H1 (cell line): ENCODE measurements around the gene RASSF5. TPM values are rescaled to one million over a fixed set of nuclear protein-coding genes. Genes with fewer than 3 reads are reported as not detected.

Experiments used
- CTCF ChIA-PET: fragments of 300-600 bp; sonication (Branson Sonifier 250); formaldehyde crosslinking; loops from one replicate; lab custom pipeline; 2021; ENCODE audit not compliant: partially characterized antibody; lab: Charles Lee
- POLR2A ChIA-PET: fragments of 300-600 bp; sonication (Branson Sonifier 250); formaldehyde crosslinking; loops from one replicate; lab custom pipeline; 2021; ENCODE audit warnings: inconsistent platforms; ENCODE audit not compliant: partially characterized antibody; lab: Charles Lee
- DNase-seq, 2 experiments: peaks; one replicate each; pipeline versions ENCODE4 v3.0.0 to v3.0.0-alpha.2; 2010 to 2022; ENCODE audit warnings: low spot score in 2 of 2, low read depth in 1 of 2, mixed read lengths in 1 of 2
- FAIRE-seq: peaks from 2 replicates; lab custom pipeline; 2011; peaks lifted over from hg19 to GRCh38; lab: Jason Lieb, UNC
- H2AFZ ChIP-seq: 2 replicates; pipeline ENCODE4 v1.8.1; 2012; ENCODE audit warnings: low read length, inconsistent platforms
- H2AK5ac ChIP-seq: 2 replicates; pipeline ENCODE4 v1.6.1; 2013; ENCODE audit warnings: low read depth, low read length
- H2BK120ac ChIP-seq: replicated peaks from 2 replicates; pipeline ENCODE3; 2013; ENCODE audit warnings: low read depth, low read length, inconsistent platforms
- H2BK12ac ChIP-seq: 2 replicates; pipeline ENCODE4 v1.6.1; 2013; ENCODE audit warnings: low read depth, low read length
- H2BK15ac ChIP-seq: 2 replicates; pipeline ENCODE4 v1.6.1; 2013; ENCODE audit warnings: low read length
- H2BK20ac ChIP-seq: 2 replicates; pipeline ENCODE4 v1.6.1; 2013; ENCODE audit warnings: low read length
- H2BK5ac ChIP-seq: 2 replicates; pipeline ENCODE4 v1.6.1; 2013; ENCODE audit warnings: low read depth, low read length
- H3K14ac ChIP-seq: 2 replicates; pipeline ENCODE4 v1.6.1; 2013; ENCODE audit warnings: inconsistent platforms; ENCODE audit not compliant: insufficient read length
- H3K18ac ChIP-seq: 2 replicates; pipeline ENCODE4 v1.6.1; 2013; ENCODE audit warnings: low read length; ENCODE audit errors: extremely low read depth
- H3K23ac ChIP-seq: 2 replicates; pipeline ENCODE4 v1.6.1; 2013; ENCODE audit warnings: inconsistent platforms; ENCODE audit not compliant: insufficient read length
- H3K23me2 ChIP-seq: 2 replicates; pipeline ENCODE4 v1.6.1; 2013; ENCODE audit warnings: low read depth, low read length
- H3K27ac ChIP-seq: 2 replicates; pipeline ENCODE4 v1.6.1; 2011; ENCODE audit warnings: low read depth, low read length, inconsistent platforms
- H3K27me3 ChIP-seq, 4 experiments: replicated peaks in 1 of 4; 1 replicate in 1 of 4; 2 replicates in 3 of 4; pipeline versions ENCODE4 v1.6.1 to v1.8.1; 2011 to 2013; ENCODE audit warnings: low read length in 3 of 4, mild to moderate bottlenecking in 3 of 4, inconsistent platforms in 2 of 4, mixed read lengths in 2 of 4, moderate library complexity in 1 of 4; ENCODE audit not compliant: control insufficient read depth in 3 of 4, insufficient read depth in 3 of 4; ENCODE audit errors: extremely low read depth in 1 of 4
- H3K36me3 ChIP-seq, 4 experiments: 2 replicates each; pipeline versions ENCODE4 v1.6.1 to v1.8.1; 2011 to 2013; ENCODE audit warnings: mild to moderate bottlenecking in 4 of 4, low read length in 3 of 4, moderate library complexity in 2 of 4, control low read depth in 1 of 4, inconsistent platforms in 1 of 4; ENCODE audit not compliant: insufficient read depth in 4 of 4, control insufficient read depth in 2 of 4
- H3K4ac ChIP-seq: replicated peaks from 2 replicates; pipeline ENCODE3; 2013; ENCODE audit warnings: low read length, low read depth, mixed read lengths, inconsistent platforms; ENCODE audit not compliant: insufficient read length
- H3K4me1 ChIP-seq, 4 experiments: replicated peaks in 1 of 4; 1 replicate in 1 of 4; 2 replicates in 3 of 4; pipeline versions ENCODE4 v1.6.1 to v1.8.1; 2011 to 2013; ENCODE audit warnings: low read length in 3 of 4, inconsistent platforms in 2 of 4, mixed read lengths in 1 of 4; ENCODE audit not compliant: insufficient read depth in 4 of 4, control insufficient read depth in 3 of 4
- H3K4me2 ChIP-seq, 2 experiments: 2 replicates each; pipeline versions ENCODE4 v1.6.1 to v1.8.1; 2011 to 2013; ENCODE audit warnings: low read depth in 2 of 2, low read length in 2 of 2, control low read depth in 1 of 2, inconsistent platforms in 1 of 2, mild to moderate bottlenecking in 1 of 2; ENCODE audit not compliant: insufficient read depth in 1 of 2
- H3K4me3 ChIP-seq, 4 experiments: fragments of 200-600, 300-600 bp in 1 of 4; sonication (generic), shearing (Covaris generic), sonication (Bioruptor Twin) in 1 of 4; 2 replicates each; pipeline versions ENCODE4 v1.5.1 to v1.8.1; 2011 to 2016; ENCODE audit warnings: low read length in 4 of 4, low read depth in 3 of 4, control low read depth in 2 of 4, inconsistent platforms in 2 of 4, mild to moderate bottlenecking in 2 of 4, mixed read lengths in 1 of 4, moderate library complexity in 1 of 4; ENCODE audit not compliant: insufficient read depth in 2 of 4; ENCODE audit errors: extremely low read depth in 1 of 4
- H3K56ac ChIP-seq: replicated peaks from 2 replicates; pipeline ENCODE3; 2013; ENCODE audit warnings: low read depth, mild to moderate bottlenecking, mixed read lengths, low read length, inconsistent platforms; ENCODE audit not compliant: insufficient read length
- H3K79me1 ChIP-seq: 2 replicates; pipeline ENCODE4 v1.6.1; 2013; ENCODE audit warnings: low read depth, low read length, control low read depth
- H3K79me2 ChIP-seq, 2 experiments: 2 replicates each; pipeline versions ENCODE4 v1.6.1 to v1.8.1; 2012 to 2013; ENCODE audit warnings: low read length in 2 of 2, mild to moderate bottlenecking in 2 of 2, inconsistent platforms in 1 of 2; ENCODE audit not compliant: insufficient read depth in 2 of 2, control insufficient read depth in 1 of 2
- H3K9ac ChIP-seq, 4 experiments: replicated peaks in 1 of 4; 1 replicate in 1 of 4; 2 replicates in 3 of 4; pipeline versions ENCODE4 v1.6.1 to v1.8.1; 2011 to 2013; ENCODE audit warnings: low read depth in 3 of 4, low read length in 3 of 4, control low read depth in 2 of 4, mild to moderate bottlenecking in 2 of 4, moderate library complexity in 2 of 4, inconsistent platforms in 1 of 4; ENCODE audit errors: extremely low read depth in 1 of 4
- H3K9me3 ChIP-seq, 2 experiments: 2 replicates each; pipeline versions ENCODE4 v1.6.1 to v1.8.1; 2012 to 2013; ENCODE audit warnings: mild to moderate bottlenecking in 2 of 2, moderate library complexity in 2 of 2, control low read depth in 1 of 2, inconsistent platforms in 1 of 2, low read depth in 1 of 2, low read length in 1 of 2, mixed read lengths in 1 of 2; ENCODE audit not compliant: insufficient read depth in 2 of 2
- H4K20me1 ChIP-seq, 2 experiments: replicated peaks in 1 of 2; 2 replicates each; pipeline versions ENCODE3 to v1.8.1; 2011 to 2013; ENCODE audit warnings: inconsistent platforms in 2 of 2, low read length in 2 of 2, mild to moderate bottlenecking in 1 of 2; ENCODE audit not compliant: insufficient read depth in 2 of 2, control insufficient read depth in 1 of 2
- H4K5ac ChIP-seq: 2 replicates; pipeline ENCODE4 v1.6.1; 2013; ENCODE audit warnings: low read length, low read depth, mixed read lengths, inconsistent platforms; ENCODE audit not compliant: insufficient read length
- H4K8ac ChIP-seq: 2 replicates; pipeline ENCODE4 v1.8.0; 2013; ENCODE audit warnings: mild to moderate bottlenecking, moderate library complexity, low read length, inconsistent platforms; ENCODE audit not compliant: insufficient read depth; ENCODE audit errors: extremely low read depth
- H4K91ac ChIP-seq: replicated peaks from 2 replicates; pipeline ENCODE3; 2013; ENCODE audit warnings: low read length, mixed read lengths, inconsistent platforms; ENCODE audit not compliant: insufficient read length
- ATF2 ChIP-seq: IDR thresholded peaks from 2 replicates; pipeline ENCODE4 v1.6.1; 2012; ENCODE audit warnings: low read length, inconsistent platforms
- BACH1 ChIP-seq: IDR thresholded peaks from 2 replicates; pipeline ENCODE4 v1.6.1; 2012; ENCODE audit warnings: low read length, improper control_type of control experiment
- NANOG ChIP-seq: IDR thresholded peaks from 2 replicates; pipeline ENCODE4 v1.6.1; 2011; ENCODE audit warnings: low read length, low read depth, mild to moderate bottlenecking, inconsistent platforms; ENCODE audit not compliant: insufficient read depth, poor library complexity, severe bottlenecking
- SIN3A ChIP-seq, 2 experiments: IDR thresholded peaks in 1 of 2; conservative IDR thresholded peaks in 1 of 2; 2 replicates each; pipeline ENCODE4 v1.6.1; 2011 to 2012; ENCODE audit warnings: low read length in 2 of 2, improper control_type of control experiment in 1 of 2, low read depth in 1 of 2, mild to moderate bottlenecking in 1 of 2
- WGBS, 2 experiments: shearing (Covaris generic) in 1 of 2; methylation state at CpG; one replicate each; pipeline versions ENCODE4 v1.1.6 to v1.1.7; 2013 to 2015; ENCODE audit warnings: low lambda C conversion rate in 2 of 2, mixed read lengths in 2 of 2, inconsistent platforms in 1 of 2, low coverage in 1 of 2, missing lambda C conversion rate in 1 of 2; ENCODE audit not compliant: insufficient replicate concordance in 2 of 2, insufficient coverage in 1 of 2, insufficient read length in 1 of 2; ENCODE audit errors: extremely low coverage in 1 of 2, missing lambda C conversion rate in 1 of 2; 5-methylcytosine and 5-hydroxymethylcytosine counted together
- polyA plus RNA-seq, 7 experiments: library from polyadenylated mRNA; depleted of rRNA in 3 of 7; stranded (reverse) in 5 of 7; unstranded in 2 of 7; fragments of >200 nt in 5 of 7; fragments of 200-250 nt in 2 of 7; gene quantifications; 1 replicate in 5 of 7; 2 replicates in 1 of 7; 4 replicates in 1 of 7; pipeline versions ENCODE4 v1.2.1 to v1.2.3, GENCODE V29; 2011 to 2013; ENCODE audit warnings: missing spikeins in 2 of 7, mixed read lengths in 2 of 7
- total RNA-seq: library from RNA; stranded (reverse); fragmentation: NEBNext Ultra II Directional; extraction: Animal tissue kit (Norgen Biotek cat#: 25700); gene quantifications from 2 replicates; pipeline ENCODE4 v1.2.1, GENCODE V29; 2021

Gene RASSF5
- total and polyA plus RNA-seq, 2 of the 8 experiments (the other 6 are each of a cell fraction or from before 2014, with no cell fraction given) = 0.82 to 1.8 TPM

- Histone ChIP-seq H2BK15ac (no peak overlapping the region), H3K79me1 (no peaks in the 10 kb centered on the region), H3K4me2 (no peak overlapping the region), H4K8ac (no peak overlapping the region), H4K20me1 (no peaks in the 10 kb centered on the region), H3K4me1 (peaks cover 0 to 22% (median 10%) of the 10 kb centered on the region in 4 experiments; a peak in 6 of 7 replicates), H3K56ac (no peak overlapping the region), H2AFZ (no peak overlapping the region), H3K23ac (no peak overlapping the region), H3K14ac (no peak overlapping the region), H3K23me2 (no peaks in the 10 kb centered on the region; the same call in 1 of the 2 replicates), H3K18ac (no peak overlapping the region), H2BK12ac (no peak overlapping the region), H2BK5ac (no peak overlapping the region), H3K27me3 (no peaks in the 10 kb centered on the region), H3K27ac (no peak overlapping the region), H3K9ac (no peak overlapping the region), H2BK120ac (no peak overlapping the region), H2BK20ac (no peak overlapping the region), H3K36me3 (no peaks in the 10 kb centered on the region; a peak in 3 of 8 replicates), H4K5ac (no peak overlapping the region), H3K9me3 (no peaks in the 10 kb centered on the region), H3K4ac (no peak overlapping the region), H4K91ac (no peak overlapping the region), H3K4me3 (no peak overlapping the region), H3K79me2 (no peaks in the 10 kb centered on the region), H2AK5ac (no peak overlapping the region)
- 88% methylated on average over 5 of the region's 5 CpGs; no CpG with 5 or more reads in 1 of the 2 experiments for WGBS, 2 experiments
- CTCF ChIA-PET = interaction anchor here (0.6 to 5.3 kb wide), 15 partner anchors 10 to 106 kb away, joined by 3 to 74 read pairs (median 4); no protein-coding TSS in a partner anchor
- no peak for FAIRE-seq
- POLR2A ChIA-PET = no interaction called here
- no peak for DNase-seq
- TF ChIP-seq SIN3A (conservative IDR thresholded peaks at IDR 0.05 in 1 of 2, IDR thresholded peaks at IDR 0.05 in 1 of 2; ENCODE audit: low read depth in 1 of 2, low read length in 2 of 2) = no peak
- no peak for TF ChIP-seq BACH1
- TF ChIP-seq NANOG = no peak
- no peak for TF ChIP-seq ATF2
These were observed 30.2 kb upstream of the RASSF5 start for GRCh38 chr1:206477110-206477509.
